ENCODE results near the gene PLOD1.
"Not testable (repeated sequence)": the region's sequence is repeated elsewhere in the genome, so short reads cannot be mapped to it uniquely, and the experiment has no call there.

Gene PLOD1

DNA sequence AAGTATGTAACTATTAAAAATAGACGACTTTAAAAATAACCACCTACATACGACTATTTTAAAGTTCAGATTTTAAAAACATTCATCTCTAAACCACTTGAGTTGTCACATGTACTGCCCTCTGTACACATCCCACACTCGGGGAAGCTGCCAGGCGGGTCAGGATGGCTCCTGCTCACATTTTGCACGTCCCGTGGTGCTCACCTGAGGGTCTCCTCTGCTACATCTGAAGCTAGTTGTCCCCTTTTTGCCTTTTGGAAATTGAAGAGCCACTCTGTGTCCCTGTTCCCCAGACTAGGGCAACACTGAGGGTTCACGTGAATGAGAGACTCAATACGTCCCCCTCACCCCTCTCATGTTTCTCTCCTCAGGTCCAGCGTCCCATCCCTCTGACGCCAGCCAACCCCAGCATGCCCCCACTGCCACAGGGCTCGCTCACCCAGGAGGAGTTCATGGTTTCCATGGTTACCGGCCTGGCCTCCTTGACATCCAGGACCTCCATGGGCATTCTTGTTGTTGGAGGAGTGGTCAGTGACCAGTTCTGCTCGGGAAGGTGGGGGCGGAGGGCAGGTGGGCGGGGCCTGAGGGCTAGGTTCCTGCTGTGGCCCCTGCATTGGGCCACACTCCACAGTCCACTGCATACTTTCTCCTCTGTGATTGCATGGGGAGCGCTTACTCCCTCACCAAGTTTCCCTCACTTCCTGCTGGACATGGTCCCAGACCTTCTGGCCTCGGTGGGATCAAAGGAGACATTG lies 71.8 kb downstream of the PLOD1 start:
- DNase-seq (ENCODE audit: low read depth), result no peak

DNA sequence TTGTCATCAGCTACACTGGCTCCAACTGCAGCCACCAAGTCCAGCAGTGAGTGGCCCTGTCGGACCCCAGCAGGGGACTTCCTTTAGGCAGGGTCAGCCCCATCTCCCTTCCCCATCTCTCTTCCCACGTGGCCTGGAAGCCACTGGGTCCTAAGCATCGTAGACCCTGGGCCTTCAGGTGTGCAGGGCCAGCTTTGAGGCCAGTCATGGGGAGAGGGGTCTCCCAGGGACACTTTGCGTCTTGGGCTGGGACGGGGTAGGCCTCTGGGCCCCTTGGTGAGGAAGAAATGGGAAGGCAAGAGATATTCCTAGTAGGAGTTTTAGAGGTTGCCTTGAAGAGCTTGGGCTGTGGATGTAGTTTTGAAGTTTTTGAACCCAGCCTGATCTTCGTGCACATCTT lies 72.7 kb downstream of the PLOD1 start:
- no peak for DNase-seq (ENCODE audit: low read depth)

DNA sequence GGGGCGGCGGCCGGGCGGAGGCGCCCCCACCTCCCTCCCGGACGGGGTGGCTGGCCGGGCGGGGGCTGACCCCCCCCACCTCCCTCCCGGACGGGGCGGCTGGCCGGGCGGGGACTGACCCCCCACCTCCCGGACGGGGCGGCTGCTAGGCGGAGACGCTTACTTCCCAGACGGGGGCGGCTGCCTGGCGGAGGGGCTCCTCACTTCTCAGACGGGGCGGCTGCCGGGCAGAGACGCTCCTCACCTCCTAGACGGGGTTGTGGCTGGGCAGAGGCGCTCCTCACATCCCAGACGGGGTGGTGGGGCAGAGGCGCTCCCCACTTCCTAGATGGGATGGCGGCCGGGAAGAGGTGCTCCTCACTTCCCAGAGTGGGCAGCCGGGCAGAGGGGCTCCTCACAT lies 73.8 kb downstream of the PLOD1 start:
- not testable (repeated sequence) for DNase-seq (ENCODE audit: low read depth)

DNA sequence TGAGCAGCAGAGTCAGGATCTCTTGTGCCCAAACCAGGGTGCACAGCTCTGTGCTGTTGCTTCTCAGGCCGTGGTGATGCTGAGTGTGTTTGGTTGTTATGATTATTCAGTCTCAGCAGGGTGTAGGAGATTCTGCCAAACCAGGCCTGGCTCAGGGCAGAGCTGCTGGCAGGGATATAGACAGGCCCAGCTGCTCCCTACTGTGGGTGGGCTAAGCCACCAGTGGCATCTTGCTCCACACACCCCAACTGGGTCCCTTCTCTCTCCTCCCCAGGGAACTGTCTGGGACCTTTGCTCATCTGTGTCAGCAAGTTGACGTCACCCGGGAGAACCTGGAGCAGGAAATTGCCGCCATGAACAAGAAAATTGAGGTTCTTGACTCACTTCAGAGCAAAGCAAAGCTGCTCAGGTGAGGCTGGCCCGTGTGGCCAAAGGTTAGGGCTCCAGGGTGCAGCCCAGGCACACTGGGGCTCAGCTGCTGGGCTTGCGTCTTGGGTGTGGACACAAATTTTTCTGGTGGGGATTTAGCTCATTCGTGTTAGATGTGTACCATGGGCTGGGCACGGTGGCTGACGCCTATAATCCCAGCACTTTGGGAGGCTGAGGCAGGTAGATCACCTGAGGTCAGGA lies 74.9 kb downstream of the PLOD1 start:
- no peak for DNase-seq (ENCODE audit: low read depth)

DNA sequence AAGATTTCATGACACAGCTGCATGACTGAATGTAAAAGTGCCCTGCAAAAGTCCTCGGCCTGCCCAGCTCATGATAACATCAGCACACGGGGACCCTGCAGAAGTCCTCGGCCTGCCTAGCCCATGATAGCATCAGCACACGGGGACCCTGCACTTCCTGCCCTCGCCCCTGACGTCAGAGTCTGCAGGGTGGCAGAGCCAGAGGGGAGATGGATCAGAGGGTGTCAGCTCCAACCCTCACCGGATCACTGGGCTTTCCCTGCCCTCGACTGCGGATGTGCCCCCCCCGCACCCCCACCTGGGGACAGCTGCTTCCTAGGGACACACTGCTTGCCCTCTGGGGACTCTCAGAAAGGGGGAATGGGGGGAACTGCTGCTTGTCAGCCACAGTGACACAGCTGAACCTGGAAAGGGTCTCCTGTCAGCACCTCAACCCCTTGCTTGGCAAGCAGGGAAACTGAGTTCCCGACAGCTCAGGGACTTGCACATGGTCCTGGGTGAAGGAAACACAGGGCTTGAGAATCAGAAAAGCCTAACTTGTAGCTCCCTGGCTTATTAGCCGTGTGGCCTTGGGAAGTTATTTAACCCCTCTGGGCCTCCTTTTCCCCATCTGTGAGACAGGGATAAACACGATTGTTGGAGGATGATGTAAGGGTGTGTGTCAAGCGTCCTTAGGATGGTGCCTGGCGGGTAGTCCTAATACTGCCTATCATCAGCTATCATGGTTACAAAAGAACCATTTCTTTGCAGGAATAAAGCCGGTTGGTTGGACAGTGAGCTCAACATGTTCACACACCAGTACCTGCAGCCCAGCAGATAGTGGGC lies 76.4 kb downstream of the PLOD1 start:
- no peak for DNase-seq (ENCODE audit: low read depth)

DNA sequence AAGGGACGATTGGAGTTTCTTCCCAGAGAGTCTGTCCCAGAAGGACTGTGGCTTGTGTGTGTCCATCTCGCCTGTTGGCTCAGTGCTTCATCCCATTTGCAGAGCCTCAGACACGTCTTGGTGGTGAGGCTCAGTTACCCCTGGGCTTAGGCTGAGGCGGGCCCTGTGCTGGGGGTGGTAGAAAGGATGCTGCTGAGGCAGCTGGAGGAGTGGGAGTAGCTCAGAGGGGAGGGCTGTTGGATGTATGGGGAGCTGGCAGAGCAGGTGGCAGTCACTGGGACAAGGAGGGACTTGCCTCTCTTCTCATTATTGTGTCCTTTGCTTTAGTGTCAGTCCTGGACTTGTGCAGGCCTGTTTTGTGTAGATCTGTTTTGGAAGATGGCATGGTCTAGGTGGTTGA lies 77.5 kb downstream of the PLOD1 start:
- no peak for DNase-seq (ENCODE audit: low read depth)

DNA sequence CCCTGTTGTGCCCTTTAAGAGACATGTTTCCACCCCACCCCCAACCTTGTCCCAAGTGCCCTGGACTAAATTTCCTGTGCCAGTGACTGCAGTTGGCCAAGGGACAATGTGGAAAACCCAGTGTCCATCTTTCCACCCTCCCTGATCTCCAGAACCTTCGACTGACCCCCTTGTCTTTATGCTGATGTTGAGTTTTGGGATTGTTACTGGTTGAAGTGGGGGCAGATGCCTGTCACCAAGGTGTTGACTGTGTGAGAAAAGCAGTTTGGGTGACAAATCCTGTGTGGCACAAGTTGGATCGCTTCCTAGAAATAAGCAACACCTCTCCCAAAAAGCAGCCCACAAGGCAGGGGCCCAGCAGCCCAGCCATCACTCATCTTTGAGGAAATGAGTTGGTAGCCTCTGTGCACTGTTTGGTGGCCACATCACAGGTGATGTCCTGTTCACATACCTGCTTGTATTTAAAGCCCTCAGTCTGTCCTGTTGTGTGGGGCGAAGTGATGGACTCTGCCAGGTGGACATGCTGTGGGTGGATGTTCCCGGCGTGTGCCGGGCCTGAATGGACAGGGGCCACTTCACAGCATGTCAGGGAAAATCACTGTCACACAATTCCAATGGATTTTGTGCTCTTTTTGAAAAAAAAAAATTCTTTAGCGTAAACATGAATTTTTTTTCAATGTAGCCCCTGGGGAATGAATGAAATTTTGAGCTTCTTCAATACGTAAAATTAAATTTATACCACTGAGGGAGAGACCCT lies 78.2 kb downstream of the PLOD1 start:
- DNase-seq (ENCODE audit: low read depth), result no peak

DNA sequence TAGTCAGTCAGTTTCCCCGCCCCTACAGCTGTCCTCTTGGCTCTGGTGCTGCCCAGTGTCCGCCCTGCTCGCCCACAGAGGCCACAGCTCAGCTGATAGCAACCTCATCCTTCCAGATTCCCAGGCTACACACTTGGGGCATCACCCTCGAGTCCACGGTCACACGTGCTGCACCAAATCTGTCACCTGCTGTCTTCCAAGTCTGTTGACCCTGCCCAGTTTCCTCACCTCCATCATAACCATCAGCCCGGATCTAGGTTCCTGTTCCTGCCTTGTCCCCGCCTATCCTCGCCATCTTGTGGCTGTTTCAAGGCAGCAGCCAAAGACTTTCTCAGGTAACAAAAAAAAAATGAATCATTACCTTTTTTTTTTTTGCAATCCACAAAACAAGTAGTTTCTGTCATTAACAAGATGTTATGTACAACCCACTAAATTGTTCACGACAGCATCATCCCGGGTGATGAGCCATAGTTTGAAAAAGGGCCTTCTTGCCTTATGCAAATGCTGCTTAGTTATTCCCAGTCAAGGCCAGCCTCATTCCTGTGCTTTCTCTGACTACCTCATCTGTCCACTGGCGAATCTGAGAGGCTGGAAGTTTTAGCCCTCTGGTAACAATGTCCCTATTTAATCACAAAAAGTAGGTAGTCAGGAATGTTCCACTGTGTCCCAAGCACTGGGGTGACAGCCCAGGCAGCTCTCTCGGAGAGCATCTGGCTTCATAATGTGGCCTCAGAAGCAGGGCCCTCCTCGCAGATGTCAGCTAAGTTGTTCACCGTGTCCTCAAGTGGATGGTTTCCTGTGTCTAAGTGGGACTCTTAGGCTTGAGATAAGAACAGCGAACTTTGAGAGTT lies 79.8 kb downstream of the PLOD1 start:
- no peak for DNase-seq (ENCODE audit: low read depth)

DNA sequence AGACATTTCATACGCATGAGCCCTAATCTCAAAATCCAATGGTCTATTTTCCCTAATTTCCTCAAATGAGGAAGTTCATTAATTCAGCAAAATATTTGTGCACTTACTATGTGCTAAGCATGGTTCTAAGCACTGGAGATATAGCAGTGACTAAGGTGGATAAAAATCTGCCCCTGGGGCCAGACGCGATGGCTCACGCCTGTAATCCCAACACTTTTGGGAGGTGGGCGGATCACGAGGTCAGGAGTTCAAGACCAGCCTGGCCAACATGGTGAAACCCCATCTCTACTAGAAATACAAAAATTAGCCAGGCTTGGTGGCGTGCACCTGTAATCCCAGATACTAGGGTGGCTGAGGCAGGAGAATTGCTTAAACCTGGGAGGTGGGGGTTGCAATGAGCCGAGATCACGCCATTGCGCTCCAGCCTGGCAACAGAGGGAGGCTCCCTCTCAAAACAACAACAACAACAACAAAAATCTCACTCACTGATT lies 80.5 kb downstream of the PLOD1 start:
- no peak for DNase-seq (ENCODE audit: low read depth)

DNA sequence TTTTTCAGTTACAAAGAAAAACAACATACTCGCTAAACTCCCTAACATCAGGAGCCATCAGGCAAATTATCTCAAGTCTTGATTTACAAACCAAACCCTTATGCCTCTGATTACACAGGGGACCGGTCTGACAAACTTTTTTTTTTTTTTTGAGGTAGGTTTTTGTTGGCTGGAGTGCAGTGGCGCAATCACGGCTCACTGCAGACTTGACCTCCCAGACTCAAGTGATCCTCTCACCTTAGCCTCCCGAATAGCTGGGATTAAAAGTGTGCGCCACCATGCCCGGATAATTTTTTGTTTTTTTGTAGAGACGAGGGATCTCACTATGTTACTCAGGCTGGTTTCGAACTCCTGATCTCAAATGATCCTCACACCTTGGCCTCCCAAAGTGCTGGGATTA lies 81.0 kb downstream of the PLOD1 start:
- DNase-seq (ENCODE audit: low read depth), result no peak

DNA sequence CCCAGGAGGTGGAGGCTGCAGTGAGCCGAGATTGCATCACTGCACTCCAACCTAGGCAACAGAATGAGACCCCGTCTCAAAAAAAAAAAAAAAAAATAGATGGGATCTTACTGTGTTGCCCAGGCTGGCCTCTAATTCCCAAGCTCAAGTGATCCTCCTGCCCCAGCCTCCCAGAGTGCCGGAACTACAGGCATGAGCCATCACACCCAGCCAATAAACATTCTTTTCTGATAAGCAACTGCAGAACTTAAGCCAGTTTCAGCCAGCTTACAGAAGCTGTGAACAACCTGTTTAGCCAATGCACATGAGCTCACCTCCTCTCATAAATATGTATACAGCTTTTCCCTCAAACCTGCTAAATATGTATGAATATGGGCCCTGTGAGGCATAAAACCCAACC lies 81.7 kb downstream of the PLOD1 start:
- DNase-seq (ENCODE audit: low read depth), result no peak

DNA sequence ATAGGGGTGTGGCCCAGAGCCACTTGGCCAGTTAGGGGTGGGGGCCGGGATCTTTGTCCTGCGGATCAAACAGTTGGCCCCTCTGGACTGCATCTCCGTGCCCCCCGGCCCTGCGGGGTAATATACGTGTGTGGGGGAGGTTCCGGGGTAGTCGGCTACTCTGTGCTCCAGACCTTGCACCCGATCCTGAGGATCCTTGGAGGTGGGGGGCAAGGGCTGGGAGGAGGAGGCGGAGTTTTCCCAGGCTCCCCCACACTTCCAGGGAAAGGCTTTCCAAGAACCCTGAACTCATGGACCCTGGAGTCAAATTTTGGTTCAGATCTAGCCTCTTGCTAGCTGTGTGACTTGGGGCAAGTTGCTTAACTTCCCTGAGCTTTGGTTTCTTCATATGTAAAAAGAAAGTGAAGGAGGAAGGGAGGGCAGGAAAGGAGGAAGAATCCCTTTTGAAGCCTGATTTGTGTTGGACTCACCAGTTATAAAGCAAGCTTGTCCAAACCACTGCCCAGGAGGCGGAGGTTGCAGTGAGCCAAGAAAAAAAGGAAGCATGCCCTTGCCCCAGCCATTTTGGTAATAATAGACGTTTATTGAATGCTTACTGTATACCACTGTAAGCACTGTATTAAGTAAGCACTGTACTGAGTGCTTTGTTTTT lies 85.5 kb downstream of the PLOD1 start:
- DNase-seq (ENCODE audit: low read depth), result no peak

DNA sequence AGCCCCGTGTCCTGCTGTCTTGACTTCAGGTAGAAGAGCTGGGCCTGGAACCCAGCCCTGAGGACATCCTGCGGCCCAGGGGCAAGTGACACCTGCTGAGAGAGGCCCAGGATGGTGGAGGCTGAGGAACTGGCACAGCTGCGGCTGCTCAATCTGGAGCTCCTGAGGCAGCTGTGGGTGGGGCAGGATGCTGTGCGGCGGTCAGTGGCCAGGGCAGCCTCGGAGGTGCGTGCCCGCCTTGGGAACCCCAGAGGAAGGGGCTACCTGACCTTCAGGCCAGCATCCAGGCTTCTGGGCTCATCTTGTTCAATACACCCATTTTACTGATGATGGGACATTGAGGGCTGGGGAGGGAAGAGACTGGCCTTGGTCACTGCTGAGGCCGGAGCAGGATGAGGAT lies 87.1 kb downstream of the PLOD1 start:
- no peak for DNase-seq (ENCODE audit: low read depth)

DNA sequence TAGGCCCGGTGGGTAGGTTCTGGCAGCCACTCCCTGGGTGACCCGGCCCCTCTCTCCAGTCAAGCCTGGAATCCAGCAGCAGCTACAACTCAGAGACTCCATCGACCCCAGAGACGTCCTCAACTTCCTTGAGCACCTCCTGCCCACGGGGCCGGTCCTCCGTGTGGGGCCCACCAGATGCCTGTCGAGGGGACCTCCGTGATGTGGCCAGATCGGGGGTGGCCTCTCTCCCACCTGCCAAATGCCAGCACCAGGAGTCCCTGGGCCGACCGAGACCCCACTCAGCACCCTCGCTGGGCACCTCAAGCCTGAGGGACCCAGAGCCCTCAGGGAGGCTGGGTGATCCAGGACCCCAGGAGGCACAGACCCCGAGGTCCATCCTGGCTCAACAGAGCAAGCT lies 87.5 kb downstream of the PLOD1 start:
- DNase-seq (ENCODE audit: low read depth), result no peak
